Endothelial cell of umbilical vein (primary cell): ENCODE data around the gene FHIT. TPM values are rescaled to one million over a fixed set of nuclear protein-coding genes. Genes with fewer than 3 reads are reported as not detected.

Experiments used
- BruUV-seq: library from RNA; stranded (reverse); fragments of 400-500 nt; replicated peaks from 2 replicates; lab custom pipeline; 2021; lab: Mats Ljungman, UMichigan
- CTCF ChIA-PET: fragments of 300-600, 350-600 bp; sonication (Branson Sonifier 250); formaldehyde crosslinking; loops from one replicate; lab custom pipeline; 2021; ENCODE audit warnings: antibody characterized with exemption, inconsistent platforms; lab: Charles Lee
- POLR2A ChIA-PET: fragments of 300-600, 350-600 bp; sonication (Branson Sonifier 250); formaldehyde crosslinking; loops from one replicate; lab custom pipeline; 2021; ENCODE audit warnings: antibody characterized with exemption, inconsistent platforms; lab: Charles Lee
- DNase-seq: peaks from one replicate; pipeline ENCODE4 v3.0.0-alpha.2; 2011; ENCODE audit warnings: low read depth, low spot score
- FAIRE-seq: peaks from 2 replicates; lab custom pipeline; 2011; peaks lifted over from hg19 to GRCh38; lab: Jason Lieb, UNC
- H2AFZ ChIP-seq: 2 replicates; pipeline ENCODE4 v1.6.0; 2012; ENCODE audit warnings: low read depth, low read length, control low read depth, inconsistent platforms
- H3K27ac ChIP-seq: 2 replicates; pipeline ENCODE4 v1.5.1; 2011; ENCODE audit warnings: low read depth, mild to moderate bottlenecking, control low read depth, low read length, moderate library complexity; ENCODE audit not compliant: insufficient read depth
- H3K27me3 ChIP-seq, 2 experiments: 2 replicates each; pipeline versions ENCODE4 v1.6.0 to v1.6.1; 2011; ENCODE audit warnings: low read length in 2 of 2, mixed read lengths in 1 of 2; ENCODE audit not compliant: control insufficient read depth in 2 of 2, insufficient read depth in 2 of 2
- H3K36me3 ChIP-seq, 2 experiments: 2 replicates in 1 of 2; 3 replicates in 1 of 2; pipeline ENCODE4 v1.5.1; 2011; ENCODE audit warnings: low read length in 2 of 2, mild to moderate bottlenecking in 1 of 2, moderate library complexity in 1 of 2; ENCODE audit not compliant: control insufficient read depth in 2 of 2, insufficient read depth in 2 of 2; ENCODE audit errors: extremely low read depth in 1 of 2
- H3K4me1 ChIP-seq: 3 replicates; pipeline ENCODE4 v1.5.1; 2011; ENCODE audit warnings: mild to moderate bottlenecking, low read length; ENCODE audit not compliant: control insufficient read depth, insufficient read depth; ENCODE audit errors: extremely low read depth
- H3K4me2 ChIP-seq: 2 replicates; pipeline ENCODE4 v1.6.1; 2011; ENCODE audit warnings: low read length, control low read depth, mixed read lengths; ENCODE audit not compliant: insufficient read depth
- H3K4me3 ChIP-seq, 3 experiments: fragments of 200-600 bp in 1 of 3; sonication (generic), shearing (Covaris generic) in 1 of 3; replicated peaks in 1 of 3; 2 replicates each; pipeline ENCODE4 v1.5.1; 2011 to 2016; ENCODE audit warnings: control low read depth in 3 of 3, low read length in 3 of 3, mild to moderate bottlenecking in 2 of 3, inconsistent platforms in 1 of 3, low read depth in 1 of 3, moderate library complexity in 1 of 3; ENCODE audit not compliant: insufficient read depth in 1 of 3
- H3K79me2 ChIP-seq: 2 replicates; pipeline ENCODE4 v1.6.0; 2012; ENCODE audit warnings: low read length, inconsistent platforms; ENCODE audit not compliant: control insufficient read depth, insufficient read depth
- H3K9ac ChIP-seq: replicated peaks from 2 replicates; pipeline ENCODE3; 2011; ENCODE audit warnings: low read length, control low read depth; ENCODE audit not compliant: insufficient read depth; ENCODE audit errors: extremely low read depth
- H3K9me1 ChIP-seq: replicated peaks from 3 replicates; pipeline ENCODE4 v1.6.0; 2011; ENCODE audit warnings: mild to moderate bottlenecking, low read length; ENCODE audit not compliant: control insufficient read depth, insufficient read depth; ENCODE audit errors: extremely low read depth
- H3K9me3 ChIP-seq: replicated peaks from 2 replicates; pipeline ENCODE4 v1.5.1; 2012; ENCODE audit warnings: low read length, inconsistent platforms; ENCODE audit not compliant: control insufficient read depth, insufficient read depth
- H4K20me1 ChIP-seq: replicated peaks from 2 replicates; pipeline ENCODE3; 2011; ENCODE audit warnings: mild to moderate bottlenecking, low read length; ENCODE audit not compliant: control insufficient read depth, insufficient read depth; ENCODE audit errors: extremely low read depth
- EZH2 ChIP-seq: IDR thresholded peaks from 2 replicates; pipeline ENCODE4 v1.6.1; 2012; ENCODE audit warnings: borderline replicate concordance, low read depth, mild to moderate bottlenecking, moderate library complexity, low read length, inconsistent platforms; ENCODE audit not compliant: severe bottlenecking
- FOS ChIP-seq: IDR thresholded peaks from 2 replicates; pipeline ENCODE4 v1.6.1; 2011; ENCODE audit warnings: mild to moderate bottlenecking, low read length, moderate library complexity, borderline replicate concordance; ENCODE audit not compliant: insufficient read depth
- GATA2 ChIP-seq: IDR thresholded peaks from 2 replicates; pipeline ENCODE4 v1.7.0; 2011; ENCODE audit warnings: low read depth, mild to moderate bottlenecking, moderate library complexity, mixed read lengths, low read length; ENCODE audit not compliant: insufficient read length, insufficient read depth
- JUN ChIP-seq: IDR thresholded peaks from 2 replicates; pipeline ENCODE4 v1.6.1; 2011; ENCODE audit warnings: borderline replicate concordance, low read depth; ENCODE audit not compliant: insufficient read length, insufficient read depth
- MYC ChIP-seq: IDR thresholded peaks from one replicate; pipeline ENCODE4 v1.6.1; 2011; ENCODE audit warnings: mild to moderate bottlenecking, low read depth, low read length
- POLR2A ChIP-seq: IDR thresholded peaks from 2 replicates; pipeline ENCODE4 v1.6.1; 2012; ENCODE audit warnings: low read depth, mild to moderate bottlenecking, control low read depth, low read length
- POLR2AphosphoS5 ChIP-seq: IDR thresholded peaks from 2 replicates; pipeline ENCODE4 v1.6.1; 2012; ENCODE audit warnings: low read depth, mild to moderate bottlenecking, control low read depth, low read length, moderate library complexity; ENCODE audit not compliant: insufficient read depth
- dilution Hi-C: fragments of 300-500 bp; cut with MboI; formaldehyde crosslinking; loops from one replicate; pipeline ENCODE4 v1.15.0; 2019; ENCODE audit warnings: low sequenced_read_pairs; ENCODE audit not compliant: extremely low pct_ligation_motif_present
- intact Hi-C: fragments of 100-400 bp; cut with micrococcal nuclease; formaldehyde crosslinking; loops from one replicate; pipeline ENCODE4 v1.10.0; 2022
- polyA plus RNA-seq, 4 experiments: library from polyadenylated mRNA; depleted of rRNA in 3 of 4; stranded (reverse) in 3 of 4; unstranded in 1 of 4; fragments of >200 nt; gene quantifications; 2 replicates each; pipeline versions ENCODE4 v1.2.1 to v1.2.3, GENCODE V29; 2011 to 2012; ENCODE audit warnings: missing spikeins in 1 of 4
- total RNA-seq: library from RNA; stranded (reverse); gene quantifications from 2 replicates; pipeline ENCODE4 v1.2.3, GENCODE V29; 2021
- TF ChIP-seq, protein P1 (sequence below), 2 donors: IDR thresholded peaks; 1 replicate in 1 of 2; 2 replicates in 1 of 2; pipeline ENCODE4 v1.5.1; 2011; ENCODE audit warnings: low read length in 2 of 2, mild to moderate bottlenecking in 2 of 2, moderate library complexity in 2 of 2, control low read depth in 1 of 2, inconsistent platforms in 1 of 2, low read depth in 1 of 2; ENCODE audit not compliant: insufficient read depth in 1 of 2; ENCODE audit errors: extremely low read depth in 1 of 2
- TF ChIP-seq, protein P2 (sequence below): IDR thresholded peaks from 2 replicates; pipeline ENCODE4 v1.6.1; 2011; ENCODE audit not compliant: insufficient read depth, insufficient read length

FHIT gene
- total and polyA plus RNA-seq, 2 donors (not counting 3 experiments of a cell fraction or from before 2014, with no cell fraction given) = 0.47 to 2.2 TPM

DNA sequence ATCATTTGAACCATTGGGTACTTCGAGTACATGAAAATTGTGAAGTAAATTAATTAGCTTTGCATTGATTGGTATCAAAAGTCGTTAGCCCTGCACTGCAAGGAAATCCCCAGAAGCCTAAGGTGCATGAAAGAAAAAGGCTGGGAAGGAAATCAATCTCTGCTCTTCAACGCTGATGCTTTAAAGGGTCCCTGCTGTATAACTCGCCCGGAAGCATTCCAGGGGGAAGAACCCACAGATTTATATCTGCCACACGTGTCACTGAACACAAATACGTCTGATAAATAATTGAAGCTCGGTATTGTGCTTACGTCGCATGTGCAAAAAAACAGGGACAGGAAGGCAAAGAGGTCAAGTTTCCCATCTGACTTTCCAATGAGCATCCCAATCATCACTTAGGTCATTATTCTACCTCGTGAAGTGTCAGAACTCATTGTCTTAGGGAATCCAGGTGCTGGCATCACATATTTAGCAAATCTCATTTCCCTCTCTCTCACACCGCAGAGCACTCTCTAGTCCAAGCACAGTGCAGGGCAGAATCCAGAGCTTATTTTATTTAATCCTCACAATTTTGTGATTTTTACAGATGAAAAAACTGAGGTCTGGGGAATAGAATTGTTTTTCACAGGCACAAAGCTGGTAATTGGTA lies 1397.1 kb downstream of the FHIT start:
- CTCF ChIA-PET = no interaction called here
- H3K79me2 ChIP-seq = no peaks in the 10 kb centered on the region
- TF ChIP-seq FOS = no peak
- TF ChIP-seq, protein P1, sequence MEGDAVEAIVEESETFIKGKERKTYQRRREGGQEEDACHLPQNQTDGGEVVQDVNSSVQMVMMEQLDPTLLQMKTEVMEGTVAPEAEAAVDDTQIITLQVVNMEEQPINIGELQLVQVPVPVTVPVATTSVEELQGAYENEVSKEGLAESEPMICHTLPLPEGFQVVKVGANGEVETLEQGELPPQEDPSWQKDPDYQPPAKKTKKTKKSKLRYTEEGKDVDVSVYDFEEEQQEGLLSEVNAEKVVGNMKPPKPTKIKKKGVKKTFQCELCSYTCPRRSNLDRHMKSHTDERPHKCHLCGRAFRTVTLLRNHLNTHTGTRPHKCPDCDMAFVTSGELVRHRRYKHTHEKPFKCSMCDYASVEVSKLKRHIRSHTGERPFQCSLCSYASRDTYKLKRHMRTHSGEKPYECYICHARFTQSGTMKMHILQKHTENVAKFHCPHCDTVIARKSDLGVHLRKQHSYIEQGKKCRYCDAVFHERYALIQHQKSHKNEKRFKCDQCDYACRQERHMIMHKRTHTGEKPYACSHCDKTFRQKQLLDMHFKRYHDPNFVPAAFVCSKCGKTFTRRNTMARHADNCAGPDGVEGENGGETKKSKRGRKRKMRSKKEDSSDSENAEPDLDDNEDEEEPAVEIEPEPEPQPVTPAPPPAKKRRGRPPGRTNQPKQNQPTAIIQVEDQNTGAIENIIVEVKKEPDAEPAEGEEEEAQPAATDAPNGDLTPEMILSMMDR (IDR thresholded peaks at IDR 0.05; ENCODE audit: extremely low read depth in 1 of 2, insufficient read depth in 1 of 2, low read depth in 1 of 2, low read length in 2 of 2) = no peak
- TF ChIP-seq JUN = no peak
- no peak for TF ChIP-seq POLR2AphosphoS5
- TF ChIP-seq, protein P2, sequence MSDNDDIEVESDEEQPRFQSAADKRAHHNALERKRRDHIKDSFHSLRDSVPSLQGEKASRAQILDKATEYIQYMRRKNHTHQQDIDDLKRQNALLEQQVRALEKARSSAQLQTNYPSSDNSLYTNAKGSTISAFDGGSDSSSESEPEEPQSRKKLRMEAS = no peak
- TF ChIP-seq MYC = no peak
- no peak for TF ChIP-seq POLR2A
- TF ChIP-seq GATA2 = no peak
- TF ChIP-seq EZH2 = no peak
- no peaks in the 10 kb centered on the region for H3K4me1 ChIP-seq
- intact Hi-C loops = no loop called here
- no peaks in the 10 kb centered on the region for H3K27me3 ChIP-seq
- DNase-seq = no peak
- no peak for FAIRE-seq
- H3K4me3 ChIP-seq = no peak overlapping the region
- no peaks in the 10 kb centered on the region for H4K20me1 ChIP-seq
- H3K9me3 ChIP-seq = no peaks in the 10 kb centered on the region
- no peak overlapping the region for H3K27ac ChIP-seq
- dilution Hi-C loops = no loop called here
- no peaks in the 10 kb centered on the region for H3K36me3 ChIP-seq
- BruUV-seq = no TSS peak
- H2AFZ ChIP-seq = no peak overlapping the region
- POLR2A ChIA-PET = no interaction called here
- H3K4me2 ChIP-seq = no peak overlapping the region
- no peak overlapping the region for H3K9ac ChIP-seq
- no peaks in the 10 kb centered on the region for H3K9me1 ChIP-seq
